ENCODE measurements around the gene AMER3.

- TF ChIP-seq, protein P1, sequence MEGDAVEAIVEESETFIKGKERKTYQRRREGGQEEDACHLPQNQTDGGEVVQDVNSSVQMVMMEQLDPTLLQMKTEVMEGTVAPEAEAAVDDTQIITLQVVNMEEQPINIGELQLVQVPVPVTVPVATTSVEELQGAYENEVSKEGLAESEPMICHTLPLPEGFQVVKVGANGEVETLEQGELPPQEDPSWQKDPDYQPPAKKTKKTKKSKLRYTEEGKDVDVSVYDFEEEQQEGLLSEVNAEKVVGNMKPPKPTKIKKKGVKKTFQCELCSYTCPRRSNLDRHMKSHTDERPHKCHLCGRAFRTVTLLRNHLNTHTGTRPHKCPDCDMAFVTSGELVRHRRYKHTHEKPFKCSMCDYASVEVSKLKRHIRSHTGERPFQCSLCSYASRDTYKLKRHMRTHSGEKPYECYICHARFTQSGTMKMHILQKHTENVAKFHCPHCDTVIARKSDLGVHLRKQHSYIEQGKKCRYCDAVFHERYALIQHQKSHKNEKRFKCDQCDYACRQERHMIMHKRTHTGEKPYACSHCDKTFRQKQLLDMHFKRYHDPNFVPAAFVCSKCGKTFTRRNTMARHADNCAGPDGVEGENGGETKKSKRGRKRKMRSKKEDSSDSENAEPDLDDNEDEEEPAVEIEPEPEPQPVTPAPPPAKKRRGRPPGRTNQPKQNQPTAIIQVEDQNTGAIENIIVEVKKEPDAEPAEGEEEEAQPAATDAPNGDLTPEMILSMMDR (IDR thresholded peaks at IDR 0.05; ENCODE audit: borderline replicate concordance, extremely low read depth, low read length, poor library complexity, severe bottlenecking) = no peak
- no peak for TF ChIP-seq EZH2 (IDR thresholded peaks at IDR 0.05; ENCODE audit: borderline replicate concordance, low read depth, low read length, severe bottlenecking)
These were observed 10.8 kb upstream of the AMER3 start for GRCh38 chr2:130744287-130745117.

Data from DND-41 (cell line).